ENCODE results near the gene UBE2L5.
A peak's percentile ranks its signal among the peaks of the same experiment; 100 is the strongest.

UBE2L5 gene

DNA sequence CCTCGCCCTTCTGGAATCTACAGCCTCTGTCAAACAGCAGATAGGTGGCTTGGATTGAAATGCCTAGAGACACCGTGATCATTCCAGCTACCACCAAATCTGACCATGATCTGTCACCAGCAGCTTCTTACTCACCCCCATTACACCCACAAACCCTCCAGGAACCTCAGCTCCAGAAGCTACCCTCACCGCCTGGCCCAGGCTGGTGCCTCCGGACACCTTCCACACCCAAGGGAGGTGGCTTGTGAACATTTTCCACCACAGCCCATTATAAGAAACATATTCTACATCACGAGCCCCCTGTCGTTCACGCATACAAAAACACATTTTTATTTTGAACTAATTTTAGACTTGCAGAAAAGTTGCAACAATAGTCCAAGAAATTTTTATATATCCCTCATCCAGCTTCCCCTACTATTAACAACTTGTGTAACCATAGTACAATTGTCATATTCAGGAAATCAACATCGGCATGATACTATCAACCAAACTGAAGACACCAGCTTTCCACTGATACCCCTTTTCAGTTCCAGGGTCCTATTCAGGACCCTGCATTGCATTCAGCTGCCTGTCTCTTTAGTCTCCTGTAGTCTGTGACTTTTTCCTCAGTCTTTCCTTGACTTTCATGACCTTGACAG is 15.4 kb upstream of the UBE2L5 start:
- DNase-seq (ENCODE audit: low spot score), result no peak

DNA sequence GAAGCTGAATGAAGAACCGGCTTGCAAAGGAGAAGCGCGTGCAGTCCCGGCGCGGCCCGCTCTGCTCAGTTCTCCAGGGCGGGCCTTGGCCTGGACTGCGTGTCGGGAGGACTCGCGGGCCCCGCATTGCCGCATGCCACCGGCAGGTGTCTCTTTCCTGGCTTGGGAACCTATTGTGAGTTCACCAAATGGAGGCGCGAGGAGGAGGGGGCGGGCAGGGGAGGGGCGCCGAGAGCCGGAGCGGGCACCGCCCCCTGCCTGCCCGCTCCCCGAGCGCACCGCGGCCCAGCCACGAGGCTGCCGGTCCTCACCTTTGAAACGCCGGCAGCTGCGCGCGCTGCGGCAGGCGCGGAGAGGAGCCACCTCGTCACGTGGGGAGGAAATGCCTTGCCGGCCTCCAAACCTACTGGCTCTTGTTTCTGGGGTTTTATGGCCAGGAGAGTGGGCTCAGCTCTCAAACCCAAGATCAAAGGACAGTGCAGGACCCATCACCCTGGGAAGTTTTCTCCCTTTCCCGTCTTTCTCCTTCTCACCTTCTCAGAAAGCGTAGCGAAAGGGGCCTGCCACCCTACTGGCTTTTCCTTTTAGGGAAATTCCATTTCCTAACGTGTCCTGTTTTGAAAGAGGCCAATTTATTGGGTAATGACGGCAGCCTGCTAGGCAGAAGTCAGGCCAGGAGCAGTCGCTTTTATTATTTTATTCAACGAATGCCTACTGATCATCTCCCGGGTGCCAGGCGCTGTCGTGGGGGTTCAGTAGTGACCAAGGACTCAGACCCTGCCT is 13.8 kb upstream of the UBE2L5 start:
- DNase-seq (ENCODE audit: low spot score), result peak; percentile 96

- no peak for DNase-seq (ENCODE audit: low spot score)
Measured at GRCh38 chr13:30409886-30410704, 12.2 kb upstream of the UBE2L5 start.

DNA sequence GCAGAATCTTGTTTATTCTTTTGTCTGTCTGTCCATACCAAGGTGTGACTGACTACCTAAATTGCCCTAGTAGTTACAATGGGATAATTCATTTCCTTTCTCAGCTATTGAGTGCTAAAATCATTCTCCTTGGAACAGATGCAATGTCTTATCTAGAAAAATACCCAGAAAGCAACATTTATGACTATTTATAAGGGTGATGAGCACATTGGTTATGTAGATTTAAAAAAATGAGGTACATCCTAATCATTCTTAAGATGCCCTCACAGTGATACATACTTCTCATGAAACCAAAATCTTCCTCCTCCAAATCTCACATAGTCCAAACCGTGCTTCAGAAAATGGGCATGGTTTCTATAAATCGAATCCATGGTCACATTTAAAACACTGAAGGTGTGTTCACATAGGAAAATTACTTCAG is 11.6 kb upstream of the UBE2L5 start:
- DNase-seq (ENCODE audit: low spot score), result no peak

GRCh38 chr13:30412346-30412745 is 9.9 kb upstream of the UBE2L5 start:
- DNase-seq (ENCODE audit: low spot score), result no peak

GRCh38 chr13:30413842-30414241 is 8.5 kb upstream of the UBE2L5 start:
- no peak for DNase-seq (ENCODE audit: low spot score)

DNA sequence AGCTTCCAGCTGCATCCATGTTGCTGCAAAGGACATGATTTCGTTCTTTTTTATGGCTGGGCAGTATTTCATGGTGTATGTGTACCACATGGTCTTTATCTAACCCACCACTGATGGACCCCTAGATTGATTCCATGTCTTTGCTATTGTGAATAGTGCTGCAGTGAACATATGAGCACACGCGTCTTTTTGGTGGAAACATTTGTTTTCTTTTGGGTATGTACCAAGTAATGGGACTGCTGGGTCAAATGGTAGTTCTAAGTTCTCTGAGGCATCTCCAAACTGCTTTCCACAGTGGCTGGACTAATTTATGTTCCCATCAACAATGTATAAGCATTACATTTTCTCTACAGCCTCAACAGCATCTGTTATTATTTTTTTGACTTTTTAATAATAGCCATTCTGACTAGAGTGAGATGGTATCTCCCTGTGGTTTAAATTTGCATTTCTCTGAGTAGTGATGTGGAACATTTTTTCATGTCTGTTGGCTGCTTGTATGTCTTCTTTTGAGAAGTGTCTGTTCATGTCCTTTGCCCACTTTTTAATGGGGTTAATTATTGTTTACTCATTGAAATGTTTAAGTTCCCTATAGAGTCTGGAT is 6.8 kb upstream of the UBE2L5 start:
- DNase-seq (ENCODE audit: low spot score), result no peak

DNA sequence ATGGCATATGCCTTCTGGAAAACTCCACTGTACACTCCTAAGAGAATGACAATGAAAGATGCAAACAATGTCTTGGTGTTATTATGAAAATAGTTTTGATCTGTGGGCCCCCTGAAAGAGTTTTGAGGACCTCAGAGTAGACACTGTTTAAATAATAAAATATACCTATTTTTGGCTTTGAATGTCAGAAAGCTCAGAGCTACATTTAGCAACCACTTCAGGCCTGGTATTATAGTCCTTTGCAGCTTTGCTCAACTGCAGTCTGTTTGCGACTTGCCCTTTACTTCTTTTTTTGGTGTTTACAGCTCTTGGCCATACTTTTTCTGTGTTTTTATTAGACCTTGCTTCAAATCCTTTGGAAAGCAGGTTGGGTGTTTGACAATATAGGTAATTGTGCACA is 5.8 kb upstream of the UBE2L5 start:
- DNase-seq (ENCODE audit: low spot score), result no peak

- no peak for DNase-seq (ENCODE audit: low spot score)
Measured at GRCh38 chr13:30418075-30418716, 4.1 kb upstream of the UBE2L5 start.

- no peak for DNase-seq (ENCODE audit: low spot score)
Measured at GRCh38 chr13:30418717-30419459, 3.4 kb upstream of the UBE2L5 start.

GRCh38 chr13:30421093-30422053 is 920 bp upstream of the UBE2L5 start:
- peak; percentile 80 for DNase-seq (ENCODE audit: low spot score)

DNA sequence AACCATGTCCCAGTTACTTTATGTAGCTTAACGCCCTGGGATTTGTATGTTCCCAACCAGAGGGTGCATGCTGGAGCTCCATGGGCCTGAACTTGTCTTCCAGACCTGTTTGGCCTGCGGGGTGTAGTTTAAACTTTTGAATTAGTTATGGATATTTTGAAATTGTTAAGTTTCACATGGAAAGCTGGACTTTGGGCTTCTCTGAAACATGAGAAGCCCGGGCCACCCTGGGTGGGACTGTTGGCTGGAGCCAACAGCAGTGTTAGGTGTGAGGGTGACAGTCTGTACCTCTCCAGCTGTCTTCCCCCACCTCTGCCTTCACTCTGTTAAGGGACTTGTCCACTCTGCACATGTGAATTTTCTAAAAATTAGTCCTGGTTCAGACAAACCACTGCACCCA is 1.6 kb downstream of the UBE2L5 start:
- no peak for DNase-seq (ENCODE audit: low spot score)

GRCh38 chr13:30429235-30429634 is 6.9 kb downstream of the UBE2L5 start:
- DNase-seq (ENCODE audit: low spot score), result no peak

- no peak for DNase-seq (ENCODE audit: low spot score)
Measured at GRCh38 chr13:30429721-30430694, 7.7 kb downstream of the UBE2L5 start.

DNA sequence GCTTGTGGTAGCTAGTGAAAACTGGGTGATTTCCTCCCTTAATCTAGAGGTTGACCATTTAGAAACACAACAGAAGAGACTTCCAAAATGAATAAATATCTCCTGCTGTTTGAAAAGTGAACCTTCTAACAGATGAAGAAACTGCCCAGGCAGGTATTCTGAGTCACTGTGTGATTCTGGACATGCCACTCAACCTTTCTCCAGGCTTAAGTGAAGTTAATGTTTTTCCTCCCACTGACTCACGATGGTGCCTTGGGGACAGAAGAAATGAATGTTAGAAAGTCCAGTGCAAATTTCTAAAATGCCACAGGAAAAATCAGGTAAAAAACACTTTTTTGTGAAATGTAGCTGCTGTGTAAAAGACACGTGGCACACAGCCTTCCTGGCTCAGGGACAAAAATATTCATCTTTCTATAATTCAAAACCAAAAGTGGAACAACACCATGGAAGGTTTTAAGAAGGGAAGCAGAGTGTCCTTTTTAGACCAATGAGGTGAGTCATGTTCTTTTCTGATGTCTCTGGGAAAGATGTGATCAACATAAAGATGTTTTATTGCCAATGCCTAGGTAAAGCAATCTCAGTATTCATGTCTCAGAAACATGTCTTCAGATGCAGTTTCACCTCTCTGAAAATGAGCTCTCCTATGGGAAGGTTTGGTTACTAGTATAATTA is 9.1 kb downstream of the UBE2L5 start:
- no peak for DNase-seq (ENCODE audit: low spot score)

- DNase-seq (ENCODE audit: low spot score), result no peak
Measured at GRCh38 chr13:30435911-30436451, 13.7 kb downstream of the UBE2L5 start.

DNA sequence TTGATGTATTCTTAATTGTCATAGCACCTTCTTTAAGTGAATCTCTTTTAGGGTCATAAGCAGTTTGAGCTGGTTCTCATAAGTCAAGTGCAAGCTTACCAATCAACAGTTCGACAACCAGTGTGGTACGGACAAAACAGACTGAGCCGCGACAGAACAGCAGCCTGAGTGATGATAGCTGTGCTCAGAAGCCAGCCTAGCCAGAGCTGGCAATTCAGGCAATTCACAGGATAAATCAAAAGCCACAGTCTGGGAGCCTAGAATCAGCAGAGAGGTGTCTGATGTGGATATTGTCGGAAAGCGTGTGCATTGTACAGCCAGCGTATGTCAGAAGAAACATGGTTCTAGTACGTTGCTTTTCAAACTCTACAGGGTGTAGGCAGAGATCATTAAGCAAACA is 14.9 kb downstream of the UBE2L5 start:
- DNase-seq (ENCODE audit: low spot score), result no peak

DNA sequence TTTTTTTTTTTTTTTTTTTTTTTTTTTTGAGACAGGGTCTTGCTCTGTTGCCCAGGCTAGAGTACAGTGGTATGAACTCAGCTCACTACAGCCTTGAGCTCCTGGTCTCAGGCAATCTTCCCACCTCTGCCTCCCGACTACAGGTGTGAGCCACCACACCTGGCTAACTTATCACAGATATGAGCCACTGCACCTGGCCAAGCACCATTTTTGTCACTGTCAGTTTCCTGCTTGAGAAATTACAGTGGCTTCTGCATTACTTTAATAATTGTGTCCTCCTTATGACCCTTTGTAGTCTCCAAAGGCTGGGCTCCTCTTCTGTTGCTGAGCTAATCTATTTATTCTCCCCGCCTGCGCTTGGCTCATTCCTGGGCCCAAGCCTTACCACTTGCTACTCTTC is 16.0 kb downstream of the UBE2L5 start:
- DNase-seq (ENCODE audit: low spot score), result no peak
